Measurements from ENCODE around the gene LARGE1.
A peak's percentile ranks its signal among the peaks of the same experiment; 100 is the strongest.

Gene LARGE1

DNA sequence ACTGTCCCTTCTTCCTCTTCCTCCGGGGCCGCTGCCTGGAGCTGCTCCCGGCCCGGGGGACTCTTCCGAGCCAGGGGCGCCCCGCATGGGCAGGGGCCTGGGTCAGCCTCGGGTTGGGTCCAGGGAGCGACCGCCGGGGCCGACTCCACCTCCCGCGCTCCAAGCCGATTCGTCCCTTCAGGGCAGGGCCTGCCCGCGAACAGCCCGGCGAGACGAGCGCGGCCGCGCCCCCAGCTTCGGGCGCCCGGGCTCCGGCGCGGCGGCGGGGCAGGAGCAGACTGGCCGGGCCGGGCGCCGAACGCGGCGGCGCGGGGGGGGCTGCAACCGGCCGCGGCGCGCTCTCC lies at the start of gene LARGE1:
TSS of gene LARGE1 (minus strand) at position 280 of the 344 bp plus-strand sequence.
- no peak for DNase-seq

DNA sequence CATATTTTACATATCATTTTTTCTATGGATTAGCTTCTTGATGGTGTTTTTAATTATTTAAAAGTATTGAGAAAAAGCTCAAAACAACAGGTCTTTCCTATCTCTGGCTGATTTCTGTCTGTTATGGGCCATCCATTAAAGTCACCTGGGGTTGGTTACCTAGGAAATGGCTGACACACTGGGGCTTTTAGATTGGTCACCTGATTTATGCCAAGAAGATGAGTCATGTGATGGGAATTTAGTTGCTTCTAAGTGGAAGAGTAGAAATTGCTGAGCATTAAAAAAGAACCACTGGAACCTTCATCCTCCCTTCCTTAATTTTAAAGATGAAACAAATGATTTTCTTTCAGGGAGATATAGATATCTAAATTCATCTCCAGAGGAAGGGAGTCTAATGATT lies 48.8 kb upstream of the LARGE1 start:
- DNase-seq = peak in 1 of 2 experiments; percentile 0

DNA sequence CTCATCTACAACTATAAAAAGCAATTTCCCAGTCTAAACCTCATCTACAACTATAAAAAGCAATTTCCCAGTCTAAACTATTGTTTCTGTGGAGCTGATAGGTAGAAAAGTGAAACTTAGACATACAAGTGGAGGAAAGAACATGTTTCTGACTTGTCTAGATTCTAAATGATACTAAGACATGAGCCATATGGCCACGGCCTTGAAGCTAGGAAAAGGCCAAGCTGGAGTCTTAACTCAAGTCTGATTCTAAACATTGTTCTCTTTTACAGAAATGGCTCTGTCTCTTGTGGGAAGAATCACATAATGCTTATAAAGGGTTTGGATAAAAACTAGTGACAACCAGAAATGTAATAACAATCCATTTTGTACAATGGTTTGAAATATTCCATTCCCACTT lies 43.8 kb upstream of the LARGE1 start:
- no peak for DNase-seq

DNA sequence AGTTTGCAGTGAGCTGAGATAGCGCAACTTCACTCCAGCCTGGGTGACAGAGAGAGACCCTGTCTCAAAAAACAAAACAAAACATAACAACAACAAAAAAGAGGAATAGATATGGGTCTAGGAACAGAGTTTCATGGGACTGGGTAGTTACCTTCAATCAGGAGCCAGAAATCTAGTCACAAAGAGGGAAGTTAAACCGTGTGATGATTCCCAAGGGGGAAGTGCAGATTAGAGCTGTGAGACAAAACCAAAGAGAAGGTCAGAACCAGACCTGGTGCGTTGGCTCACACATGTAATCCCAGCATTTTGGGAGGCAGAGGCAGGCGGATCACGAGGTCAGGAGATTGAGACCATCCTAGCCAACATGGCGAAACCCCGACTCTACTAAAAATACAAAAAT lies 42.1 kb upstream of the LARGE1 start:
- DNase-seq = no peak

DNA sequence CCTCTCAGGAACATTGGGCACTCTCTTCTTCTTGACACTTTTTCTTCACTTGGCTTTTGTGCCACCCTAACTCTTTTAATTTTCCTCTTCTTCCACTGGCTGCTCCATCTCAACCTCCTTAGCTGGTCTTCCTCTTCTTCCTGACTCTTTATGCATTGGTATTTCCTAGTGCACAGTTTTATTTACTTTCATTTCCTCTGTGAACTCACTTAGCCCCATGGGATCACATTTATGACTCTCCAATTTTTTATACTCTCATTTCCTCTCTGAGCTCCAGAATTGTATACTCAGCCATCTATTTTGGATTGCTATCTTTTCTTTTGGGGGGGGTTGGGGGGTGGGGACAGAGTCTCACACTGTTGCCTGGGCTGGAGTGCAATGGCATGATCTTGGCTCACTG lies 38.5 kb upstream of the LARGE1 start:
- no peak for DNase-seq

DNA sequence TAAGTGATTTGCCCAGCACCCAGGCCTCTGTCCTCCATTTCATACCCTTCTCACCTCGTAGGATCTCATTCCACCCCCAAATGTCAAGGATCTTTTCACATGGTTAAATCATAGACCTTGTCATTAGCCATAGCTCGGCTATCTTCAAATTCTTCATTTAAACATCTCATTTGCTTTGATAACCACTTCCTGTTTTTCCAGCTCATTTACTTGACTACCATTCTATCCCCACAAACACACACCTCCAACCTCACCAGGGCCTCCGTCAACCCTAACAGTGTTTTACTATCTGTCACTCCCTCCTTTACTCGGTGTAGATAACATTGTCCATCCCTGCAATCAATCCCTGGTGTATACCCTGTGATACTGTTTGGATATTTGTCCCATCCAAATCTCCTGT lies 36.8 kb upstream of the LARGE1 start:
- DNase-seq = no peak

- no peak for DNase-seq
Measured at GRCh38 chr22:33952776-33953175, 32.5 kb upstream of the LARGE1 start.

DNA sequence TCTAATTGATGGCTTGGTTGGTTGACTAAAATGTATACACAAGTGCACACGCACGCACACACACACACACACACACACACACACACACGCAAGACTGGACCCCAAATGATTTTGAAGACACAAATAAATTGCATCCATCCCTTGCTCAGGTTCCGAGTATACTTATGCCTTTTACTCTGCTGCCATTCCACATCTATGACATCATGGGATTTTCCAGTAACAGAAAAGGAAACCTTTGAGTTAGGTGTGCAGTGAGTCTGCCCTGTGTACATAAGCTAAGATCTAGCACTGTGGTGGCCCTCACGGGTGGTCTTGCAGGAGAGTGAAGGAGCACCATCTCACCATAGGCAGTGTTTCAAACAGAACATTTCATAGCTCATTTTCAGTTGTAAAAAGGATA lies 20.5 kb upstream of the LARGE1 start:
- no peak for DNase-seq

GRCh38 chr22:33932997-33933396 lies 12.7 kb upstream of the LARGE1 start:
- no peak for DNase-seq

GRCh38 chr22:33931406-33931805 lies 11.1 kb upstream of the LARGE1 start:
- DNase-seq = no peak

- DNase-seq = no peak
Measured at GRCh38 chr22:33927752-33928151, 7.5 kb upstream of the LARGE1 start.

- DNase-seq = no peak
Measured at GRCh38 chr22:33925194-33925593, 4.9 kb upstream of the LARGE1 start.

DNA sequence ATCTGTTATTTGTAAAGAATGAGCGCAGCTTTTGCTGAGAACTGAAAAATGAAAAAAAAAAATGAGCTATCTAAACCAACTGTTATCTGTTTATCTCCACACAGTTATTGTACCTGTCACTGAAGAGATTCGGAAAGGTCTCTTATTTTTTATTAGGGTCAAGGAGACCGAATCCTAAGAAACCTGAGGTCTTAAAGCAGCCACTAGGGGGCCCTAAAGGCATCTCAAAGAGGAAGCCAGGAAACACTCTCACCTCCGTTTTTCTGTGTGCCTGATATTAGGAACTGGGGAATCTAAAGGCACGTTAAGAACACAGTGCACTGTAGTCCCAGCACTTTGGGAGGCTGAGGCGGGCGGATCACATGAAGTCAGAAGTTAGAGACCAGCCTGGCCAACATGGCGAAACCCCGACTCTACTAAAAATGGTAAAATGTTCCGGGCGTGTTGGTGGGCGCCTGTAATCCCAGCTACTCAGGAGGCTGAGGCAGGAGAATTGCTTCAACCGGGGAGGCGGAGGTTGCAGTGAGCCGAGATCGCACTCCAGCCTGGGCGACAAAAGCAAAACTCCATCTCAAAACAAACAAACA lies 3.5 kb upstream of the LARGE1 start:
- DNase-seq = peak in 1 of 2 experiments; percentile 33

GRCh38 chr22:33923033-33923432 lies 2.8 kb upstream of the LARGE1 start:
- no peak for DNase-seq

DNA sequence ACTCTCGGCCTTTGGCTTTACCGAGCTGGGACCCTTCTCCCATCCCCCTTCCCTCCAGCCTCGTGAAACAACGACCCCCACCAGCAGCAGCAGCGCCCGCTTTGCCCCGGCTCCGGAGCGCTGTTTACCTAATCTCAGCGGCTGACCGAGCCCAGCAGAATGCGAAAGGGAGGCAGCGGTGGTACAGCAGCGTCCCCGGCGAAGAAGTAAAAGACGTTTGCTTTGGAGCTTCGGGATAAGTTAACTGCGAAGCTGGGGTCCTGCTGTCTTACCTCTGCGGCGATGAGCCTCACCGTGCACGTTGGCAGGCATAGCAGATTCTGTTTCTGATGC lies 2.0 kb upstream of the LARGE1 start:
- DNase-seq = no peak

GRCh38 chr22:33921525-33922348 lies 1.5 kb upstream of the LARGE1 start:
- no peak for DNase-seq

DNA sequence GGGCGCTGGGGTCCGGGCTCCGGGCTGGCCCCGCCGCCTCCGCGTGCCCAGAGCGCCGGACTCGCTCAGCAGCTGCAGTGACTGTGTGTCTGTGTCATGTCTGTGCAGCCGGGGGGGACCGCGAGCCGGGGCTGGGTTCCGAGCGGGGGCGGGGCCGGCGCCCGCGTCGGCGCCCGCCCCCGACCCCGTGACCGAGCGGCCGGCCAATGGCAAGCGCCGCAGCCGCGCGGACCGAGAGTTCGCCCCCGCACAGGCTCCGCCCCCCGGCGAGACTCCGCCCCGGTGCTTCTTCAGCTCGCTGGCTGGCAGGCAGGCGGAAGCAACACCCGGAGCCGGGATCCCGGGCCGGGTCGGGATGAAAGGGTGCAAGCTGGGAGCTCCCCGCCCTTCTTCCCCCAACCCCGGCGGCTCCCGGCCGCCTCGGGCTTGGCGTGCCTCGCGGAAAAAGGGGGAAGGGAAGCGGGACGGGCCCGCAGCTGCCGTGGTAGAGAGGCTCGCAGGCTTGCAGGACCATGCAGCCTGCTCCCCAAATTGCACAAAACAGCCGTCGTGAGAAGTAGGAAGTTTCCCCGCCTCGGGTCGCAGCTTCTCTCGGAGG lies 750 bp upstream of the LARGE1 start:
- peak; percentile 61 to 80 for DNase-seq

GRCh38 chr22:33919391-33920196 lies 682 bp downstream of the LARGE1 start:
- no peak for DNase-seq

DNA sequence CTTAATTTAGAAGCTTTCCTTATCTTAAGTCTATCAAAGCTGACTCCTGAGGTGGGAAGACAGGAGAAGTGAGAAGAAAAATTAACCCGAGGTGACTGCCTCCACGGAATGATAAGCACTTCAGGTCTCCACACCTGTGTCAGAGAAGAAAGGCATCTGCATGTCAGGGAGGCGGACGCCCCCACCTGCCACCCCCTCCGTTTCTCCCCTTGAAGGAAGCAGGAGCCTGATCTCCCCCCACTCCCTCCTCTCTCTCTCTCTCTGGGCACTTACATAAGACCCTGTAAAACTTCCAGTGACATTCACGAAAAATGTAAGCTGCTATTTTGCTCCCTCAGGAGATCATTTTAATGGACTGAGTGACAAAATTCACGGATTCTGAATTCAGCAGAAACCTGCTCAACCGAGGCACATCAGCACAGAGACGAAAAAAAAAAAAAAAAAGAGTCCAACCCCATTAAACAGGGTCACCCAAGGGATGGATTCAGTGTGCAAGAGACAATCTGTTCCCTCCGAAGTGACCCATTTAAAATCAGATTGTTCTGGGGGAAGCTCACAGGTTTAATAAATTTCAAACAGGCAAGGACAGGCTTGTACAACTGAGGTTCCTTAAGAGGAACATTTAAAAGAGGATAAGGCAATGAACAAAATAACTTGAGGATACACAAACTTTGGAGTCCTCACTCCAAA lies 1.5 kb downstream of the LARGE1 start:
- no peak for DNase-seq

GRCh38 chr22:33917744-33918406 lies 2.4 kb downstream of the LARGE1 start:
- DNase-seq = no peak

GRCh38 chr22:33914699-33915098 lies 5.6 kb downstream of the LARGE1 start:
- no peak for DNase-seq

DNA sequence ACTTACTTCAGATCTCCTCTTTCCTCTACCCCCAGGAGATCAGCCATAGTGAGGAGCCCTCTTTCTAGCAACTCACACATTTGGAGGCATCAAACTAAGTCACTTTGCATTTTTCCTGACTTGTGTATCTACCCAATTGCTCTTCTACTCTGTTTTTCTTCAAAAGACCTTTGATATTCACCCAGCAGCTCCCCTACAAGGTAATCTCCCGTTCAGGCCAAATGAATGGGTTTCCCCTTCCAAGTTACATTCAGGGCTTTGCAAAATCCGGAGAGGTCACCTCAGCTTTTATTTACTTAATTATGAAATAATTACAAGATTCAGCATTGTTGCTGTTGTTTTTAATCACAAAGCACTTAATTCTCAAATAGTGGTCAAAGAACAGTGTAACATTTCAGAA lies 6.1 kb downstream of the LARGE1 start:
- no peak for DNase-seq

DNA sequence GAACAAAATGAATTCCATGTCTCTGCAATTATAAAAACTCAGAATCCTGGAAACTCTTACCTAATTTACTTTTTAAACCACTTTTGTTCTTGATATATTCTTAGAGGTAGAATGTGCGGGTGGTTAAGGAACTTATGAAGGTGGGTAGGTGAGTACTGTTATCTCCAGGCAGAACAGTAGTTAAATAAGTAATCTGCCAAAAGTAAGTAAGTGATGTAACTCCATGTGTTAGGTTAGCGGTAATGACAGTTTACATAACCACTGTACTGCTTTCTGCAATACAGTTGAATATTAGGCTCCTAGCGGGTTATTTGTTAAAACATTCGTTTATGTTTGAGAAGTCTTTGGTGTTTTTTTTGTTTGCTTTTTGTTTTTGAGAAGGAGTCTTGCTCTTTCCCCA lies 7.1 kb downstream of the LARGE1 start:
- no peak for DNase-seq
